GM18868 (cell line): ENCODE results near the gene CHST8.
"Not testable (repeated sequence)": the region's sequence is repeated elsewhere in the genome, so short reads cannot be mapped to it uniquely, and the experiment has no call there.

ENCODE experiments used
- ATAC-seq: cut with Tn5 transposase; IDR thresholded peaks from one replicate; pipeline ENCODE4 v1.9.1; 2021; ENCODE audit warnings: mild to moderate bottlenecking, moderate library complexity; ENCODE audit not compliant: unreplicated experiment

The CHST8 gene, protein sequence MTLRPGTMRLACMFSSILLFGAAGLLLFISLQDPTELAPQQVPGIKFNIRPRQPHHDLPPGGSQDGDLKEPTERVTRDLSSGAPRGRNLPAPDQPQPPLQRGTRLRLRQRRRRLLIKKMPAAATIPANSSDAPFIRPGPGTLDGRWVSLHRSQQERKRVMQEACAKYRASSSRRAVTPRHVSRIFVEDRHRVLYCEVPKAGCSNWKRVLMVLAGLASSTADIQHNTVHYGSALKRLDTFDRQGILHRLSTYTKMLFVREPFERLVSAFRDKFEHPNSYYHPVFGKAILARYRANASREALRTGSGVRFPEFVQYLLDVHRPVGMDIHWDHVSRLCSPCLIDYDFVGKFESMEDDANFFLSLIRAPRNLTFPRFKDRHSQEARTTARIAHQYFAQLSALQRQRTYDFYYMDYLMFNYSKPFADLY

DNA sequence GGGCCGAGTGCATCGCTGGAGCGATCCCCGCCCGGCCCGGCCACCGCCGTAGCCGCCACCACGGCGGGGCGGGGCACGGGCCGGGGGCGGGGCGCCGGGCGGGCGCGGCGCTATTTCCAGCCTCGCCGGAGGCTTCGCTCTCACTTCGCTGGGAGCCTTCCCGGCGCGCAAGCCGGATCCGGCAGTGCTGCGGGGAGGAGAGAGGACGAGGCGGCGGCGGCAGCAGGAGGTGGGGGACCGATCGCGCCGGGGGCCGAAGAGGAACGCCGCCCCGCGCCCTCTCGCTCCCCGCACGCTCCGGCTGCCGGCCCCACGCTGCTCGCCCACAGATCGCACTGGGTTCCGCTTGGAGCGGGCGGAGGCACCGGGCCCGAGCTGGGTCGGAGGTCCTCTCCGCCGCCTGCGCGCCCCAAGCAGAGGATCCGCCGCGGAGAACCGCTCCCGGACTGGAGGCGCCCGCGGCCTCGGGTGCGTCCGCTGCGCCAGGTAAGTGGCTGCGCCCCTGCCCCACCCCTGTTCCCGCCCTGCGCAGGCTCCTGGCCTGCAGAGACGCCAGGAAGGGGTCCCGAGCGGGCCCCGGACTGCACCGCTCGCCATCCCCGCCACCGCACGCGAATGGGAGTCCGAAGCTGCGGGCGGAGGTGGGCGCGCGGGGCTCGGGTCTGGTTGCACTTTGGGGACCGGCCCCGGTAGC, at the start of gene CHST8:
TSS of gene CHST8 (plus strand) at position 143 of the 694 bp plus-strand sequence. CDS start 67,309 bp downstream, outside the sequence.
- ATAC-seq: no peak

DNA sequence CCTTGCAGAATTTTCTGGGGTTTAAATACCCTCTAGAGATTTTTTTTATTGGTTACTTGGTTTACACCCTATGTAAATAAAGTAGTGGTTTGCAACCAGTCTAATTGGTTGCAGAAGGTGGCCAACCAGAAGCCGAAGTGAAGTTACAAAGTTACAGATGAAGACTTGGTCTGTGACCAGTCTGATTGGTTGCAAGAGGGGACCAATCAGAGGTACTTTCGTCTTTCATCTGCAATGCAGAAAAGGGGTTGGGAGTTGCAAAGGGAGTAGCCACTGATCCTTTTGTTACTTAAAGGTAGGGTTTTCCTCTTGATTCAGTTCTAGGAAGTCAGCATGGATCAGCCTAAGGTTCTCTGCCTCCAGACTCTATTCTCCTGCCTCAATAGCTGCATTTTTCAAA, 48.8 kb upstream of the CHST8 start:
- ATAC-seq: no peak

DNA sequence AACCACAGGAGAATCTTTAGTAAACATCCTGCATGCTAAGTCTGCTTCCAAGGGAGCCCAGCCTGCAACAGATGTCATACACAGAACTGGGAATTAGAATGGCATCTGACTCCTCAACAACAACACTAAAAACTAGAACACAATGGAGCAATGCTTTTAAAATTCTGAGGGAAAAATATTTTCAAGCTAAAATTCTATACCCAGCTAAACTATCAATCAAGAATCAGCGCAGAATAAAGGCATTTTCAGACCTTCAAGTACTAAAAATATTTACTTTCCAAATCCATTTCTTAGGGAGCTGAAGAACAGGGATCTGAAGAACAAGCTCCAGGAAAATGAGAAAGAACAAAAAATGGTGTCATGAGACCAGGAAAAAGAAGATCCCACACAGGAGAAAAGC, 46.9 kb upstream of the CHST8 start:
- ATAC-seq: no peak

DNA sequence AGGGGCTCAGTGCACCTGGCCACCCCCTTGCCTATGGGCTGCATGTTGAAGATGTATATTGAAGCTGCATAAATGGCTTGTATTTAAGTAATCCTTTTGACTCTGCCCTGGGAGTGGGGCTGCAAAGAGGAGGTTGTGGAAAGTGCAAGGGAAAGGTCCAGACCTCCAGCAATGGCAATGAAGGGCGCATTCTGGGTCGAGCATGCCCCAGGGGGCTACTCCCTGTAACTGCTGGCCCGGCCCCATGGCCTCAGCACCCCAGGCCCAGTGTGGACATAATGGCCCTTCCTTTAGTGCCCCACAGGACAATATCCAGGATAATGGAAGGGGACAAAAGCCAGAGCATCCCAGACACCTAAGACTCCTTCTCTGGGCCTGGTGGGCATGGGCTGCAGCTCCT, 43.1 kb upstream of the CHST8 start:
- no peak for ATAC-seq

DNA sequence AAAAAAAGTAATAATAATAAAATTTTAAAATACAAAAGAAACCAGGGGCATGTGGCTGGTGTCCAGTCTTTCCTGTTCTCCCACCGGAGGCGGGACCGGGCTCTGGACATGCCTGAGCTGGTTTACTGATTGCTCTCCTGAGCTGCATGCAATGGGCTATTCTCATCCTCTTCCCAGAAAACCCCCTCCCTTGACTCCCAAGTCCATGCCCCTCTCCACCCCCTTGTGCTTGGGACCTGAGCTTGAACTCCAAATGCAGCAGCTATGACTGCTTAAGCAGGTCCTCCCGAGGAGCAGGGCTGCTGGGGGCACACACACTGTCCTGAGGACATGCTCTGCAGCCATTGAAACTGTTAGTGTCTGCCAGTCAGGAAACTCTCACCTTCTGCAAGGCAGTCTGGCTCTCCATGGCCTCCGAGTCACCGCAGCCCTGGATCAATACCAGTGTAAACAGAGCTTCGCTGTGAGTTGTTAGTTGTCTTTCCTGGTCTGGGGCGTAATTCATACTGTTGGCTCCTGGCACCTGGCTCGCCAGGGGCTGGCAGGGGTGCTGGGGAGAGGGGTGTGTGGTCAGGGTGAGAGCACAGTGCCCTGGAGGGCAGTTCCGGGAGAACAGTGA, 41.6 kb upstream of the CHST8 start:
- ATAC-seq: no peak

DNA sequence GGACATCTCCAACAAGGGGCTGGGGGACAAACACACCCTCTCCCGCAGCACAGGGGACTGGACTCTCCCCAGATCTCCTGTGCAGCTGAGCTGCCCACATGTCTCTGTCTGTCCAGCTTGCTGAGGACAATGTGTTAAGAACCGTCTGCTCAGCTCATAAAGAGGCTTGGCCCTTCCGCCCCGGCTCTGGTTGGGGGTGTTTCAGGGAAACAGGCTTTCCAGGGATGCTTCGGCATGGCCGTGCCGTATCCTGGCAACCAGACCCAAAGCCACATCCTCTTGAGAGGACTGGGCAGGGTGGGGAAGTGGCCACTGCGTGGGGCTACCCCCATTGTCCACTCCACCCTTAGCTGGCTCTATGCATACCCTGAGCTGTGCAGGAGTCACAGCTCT, 41.1 kb upstream of the CHST8 start:
- no peak for ATAC-seq

DNA sequence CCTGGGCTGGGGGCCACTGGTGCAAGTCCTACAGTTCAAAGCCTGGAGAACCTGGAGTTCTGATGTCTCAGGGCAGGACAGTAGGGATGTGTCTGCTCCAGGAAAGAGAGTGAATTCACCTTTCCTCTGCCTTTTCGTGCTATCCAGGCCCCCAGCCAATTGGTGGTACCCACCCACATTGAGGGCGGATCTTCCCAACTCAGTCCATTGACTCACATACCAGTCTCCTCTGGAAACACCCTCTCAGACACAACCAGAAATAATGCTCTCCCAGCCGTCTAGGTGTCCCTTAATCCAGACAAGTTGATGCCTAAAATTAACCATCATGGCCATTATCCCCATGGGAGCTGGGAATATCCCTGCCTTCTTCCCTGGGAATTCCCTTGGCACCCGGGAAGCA, 38.8 kb upstream of the CHST8 start:
- ATAC-seq: no peak

DNA sequence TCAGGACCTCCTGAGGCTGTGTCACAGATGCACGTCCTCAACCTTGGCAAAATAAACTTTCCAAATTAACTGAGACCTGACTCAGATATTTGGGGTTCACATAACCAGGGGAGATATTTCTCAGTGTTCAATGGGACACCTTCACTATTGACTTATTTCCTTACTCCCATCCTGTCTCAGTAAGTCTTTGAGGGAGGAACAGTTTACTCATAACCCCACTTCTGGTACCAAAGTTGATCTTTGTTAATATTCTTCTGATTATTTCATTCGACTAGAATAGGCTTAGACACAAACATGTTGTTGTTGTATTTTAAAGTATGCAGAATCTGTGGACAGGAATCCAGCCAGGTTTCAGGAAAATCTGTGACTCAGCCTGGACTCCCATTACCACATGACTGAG, 34.6 kb upstream of the CHST8 start:
- ATAC-seq: no peak

DNA sequence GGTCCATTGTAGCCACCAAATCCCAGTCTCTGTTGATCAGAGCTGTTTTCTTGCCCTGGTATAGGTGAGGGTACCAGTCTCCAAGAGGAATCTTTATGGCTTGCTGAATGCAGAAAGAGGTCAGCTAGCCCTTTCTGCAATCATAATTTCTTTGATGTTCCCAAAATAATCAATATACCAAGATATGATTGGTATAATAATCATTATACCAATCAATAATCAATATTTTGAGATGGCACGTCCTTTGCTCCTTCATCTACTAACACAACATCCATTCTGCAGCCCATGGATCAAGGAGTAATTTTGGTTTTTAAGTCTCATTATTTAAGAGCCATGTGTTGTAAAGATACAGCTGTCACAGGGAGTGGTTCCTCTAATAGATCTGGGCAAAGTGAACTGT, 31.5 kb upstream of the CHST8 start:
- no peak for ATAC-seq

DNA sequence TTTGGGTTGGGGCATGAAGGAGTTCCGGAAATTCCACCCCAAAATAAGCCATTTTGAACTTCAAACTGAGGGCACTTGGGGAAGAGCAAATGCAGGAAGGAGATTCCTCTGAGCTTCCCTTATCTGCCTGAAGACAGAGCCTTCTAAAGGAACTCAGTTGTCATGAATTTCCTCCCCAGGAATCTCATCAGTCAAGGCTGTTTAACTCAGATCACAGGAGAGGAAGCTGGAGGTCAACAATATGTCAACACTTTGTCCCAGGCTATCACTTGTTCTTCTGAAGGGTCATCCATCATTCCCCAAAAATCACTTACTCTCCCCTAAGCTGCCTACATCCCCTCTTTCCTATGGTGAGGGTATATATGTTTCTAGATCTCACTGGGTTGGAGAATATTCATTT, 26.0 kb upstream of the CHST8 start:
- no peak for ATAC-seq

DNA sequence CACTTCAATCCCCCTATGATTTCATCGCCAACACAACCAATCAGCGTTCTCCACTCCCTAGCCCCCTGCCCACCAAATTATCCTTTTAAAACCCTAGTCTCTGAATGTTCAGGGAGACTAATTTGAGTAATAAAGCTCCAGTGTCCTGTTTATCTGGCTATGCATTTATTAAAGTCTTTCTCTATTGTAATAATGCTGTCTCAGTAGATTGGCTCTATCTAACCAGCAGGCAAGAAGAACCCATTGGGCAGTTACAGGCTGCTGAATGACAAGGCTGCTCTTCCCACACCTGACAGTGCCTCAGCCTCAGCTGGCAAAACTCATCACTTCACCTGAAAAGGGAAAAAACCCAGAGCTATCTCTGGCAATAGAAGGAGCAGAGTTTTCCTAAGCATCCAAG, 20.2 kb upstream of the CHST8 start:
- ATAC-seq: no peak

DNA sequence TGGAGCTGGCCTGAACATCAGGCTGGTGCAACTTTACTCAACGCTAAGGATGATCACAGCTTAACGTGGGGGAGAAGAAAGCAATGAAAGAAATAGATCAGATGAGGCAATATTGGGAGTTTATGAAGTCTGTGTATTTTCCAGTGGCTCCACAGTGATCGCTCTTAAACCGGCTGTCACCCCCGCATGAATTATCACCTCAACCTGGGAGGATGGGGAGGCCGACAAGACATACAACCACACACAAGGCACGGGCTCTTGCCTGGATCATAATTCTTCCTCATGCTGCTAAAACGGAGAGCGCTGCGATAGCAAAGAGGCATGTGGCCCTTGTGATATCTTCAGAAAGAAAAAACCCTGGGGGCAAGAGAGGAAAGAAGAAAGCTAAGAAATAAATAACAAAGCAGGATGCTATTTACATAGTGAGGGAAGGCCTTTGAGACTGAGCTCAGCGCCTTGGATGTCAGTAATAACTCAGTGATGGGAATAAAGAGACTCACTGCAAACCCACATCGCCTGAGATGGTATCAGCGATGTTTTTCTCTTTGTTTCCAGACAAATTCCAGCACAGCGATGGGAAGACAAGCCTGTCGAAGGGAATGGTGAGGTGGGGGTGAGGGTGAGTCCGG, 19.1 kb upstream of the CHST8 start:
- no peak for ATAC-seq

DNA sequence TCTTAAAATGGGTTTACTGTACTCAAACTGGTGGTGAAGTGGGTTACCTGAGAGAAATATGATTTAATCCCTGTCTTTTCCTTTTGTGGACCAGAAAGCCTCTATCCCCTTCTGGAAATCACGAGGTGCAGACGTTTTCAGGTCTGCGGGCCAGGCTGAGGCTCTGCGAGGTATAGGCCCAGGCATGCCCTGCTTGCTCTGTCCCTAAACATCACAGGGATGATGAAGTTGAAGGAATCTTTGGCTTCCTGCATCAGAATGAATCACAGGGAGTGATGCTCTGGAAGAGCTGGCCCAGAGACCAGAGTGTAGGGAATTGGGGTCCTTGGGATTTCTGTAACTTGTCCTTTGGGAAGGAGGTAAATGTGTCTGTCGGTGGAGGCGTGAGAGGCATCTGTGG, 18.4 kb upstream of the CHST8 start:
- ATAC-seq: no peak

DNA sequence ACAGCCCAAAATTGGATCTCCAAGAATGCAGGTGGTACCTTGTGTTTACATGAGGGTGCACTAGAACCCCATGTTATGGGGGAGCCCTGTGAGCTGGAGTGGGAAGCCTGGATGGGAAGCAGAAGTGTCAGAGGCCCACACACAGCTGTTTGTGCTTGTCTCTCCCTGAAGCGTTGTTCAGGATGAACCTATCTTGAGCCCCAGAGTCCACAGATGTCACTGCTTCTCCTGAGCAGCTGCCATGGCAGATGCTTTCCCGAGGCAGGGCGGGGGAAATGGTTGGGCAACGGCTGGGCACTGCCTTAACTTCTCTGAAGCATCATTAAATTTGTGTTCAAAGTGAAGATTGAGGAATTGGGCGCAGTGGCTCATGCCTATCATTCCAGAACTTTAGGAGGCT, 17.1 kb upstream of the CHST8 start:
- ATAC-seq: no peak

DNA sequence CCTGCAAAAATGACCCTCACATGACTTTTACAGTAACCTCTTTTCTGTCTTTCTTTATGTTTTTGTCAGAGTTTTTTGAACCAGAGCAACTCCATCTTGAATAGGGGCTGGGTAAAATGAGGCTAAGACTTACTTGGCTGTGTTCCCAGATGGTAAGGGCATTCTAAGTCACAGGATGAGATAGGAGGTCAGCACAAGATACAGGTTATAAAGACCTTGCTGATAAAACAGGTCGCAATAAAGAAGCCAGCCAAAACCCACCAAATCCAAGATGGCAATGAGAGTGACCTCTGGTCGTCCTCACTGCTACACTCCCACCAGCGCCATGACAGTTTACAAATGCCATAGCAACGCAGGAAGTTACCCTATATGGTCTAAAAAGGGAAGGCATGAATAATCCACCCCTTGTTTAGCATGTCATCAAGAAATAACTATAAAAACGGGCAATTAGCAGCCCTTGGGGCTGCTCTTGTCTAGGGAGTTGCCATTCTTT, 15.9 kb upstream of the CHST8 start:
- ATAC-seq: not testable (repeated sequence)

DNA sequence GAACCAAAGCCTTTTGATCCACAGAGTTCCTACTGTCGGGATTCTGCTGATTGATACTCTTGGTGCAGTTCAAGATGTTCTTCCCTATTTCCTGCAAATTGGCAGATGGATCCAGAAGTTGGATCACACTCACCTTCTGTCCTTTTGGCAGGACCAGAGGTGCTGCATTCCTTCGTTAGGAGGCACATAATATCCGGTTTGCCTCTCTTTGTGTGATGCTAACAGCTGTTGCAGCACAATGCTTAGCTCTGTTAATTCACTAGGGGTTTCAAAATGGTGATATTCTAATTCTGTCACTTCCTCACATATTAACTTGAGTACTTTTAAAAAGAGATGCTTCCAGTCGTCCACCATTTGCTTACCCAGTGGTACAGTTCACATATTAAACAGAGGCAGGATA, 15.2 kb upstream of the CHST8 start:
- no peak for ATAC-seq

DNA sequence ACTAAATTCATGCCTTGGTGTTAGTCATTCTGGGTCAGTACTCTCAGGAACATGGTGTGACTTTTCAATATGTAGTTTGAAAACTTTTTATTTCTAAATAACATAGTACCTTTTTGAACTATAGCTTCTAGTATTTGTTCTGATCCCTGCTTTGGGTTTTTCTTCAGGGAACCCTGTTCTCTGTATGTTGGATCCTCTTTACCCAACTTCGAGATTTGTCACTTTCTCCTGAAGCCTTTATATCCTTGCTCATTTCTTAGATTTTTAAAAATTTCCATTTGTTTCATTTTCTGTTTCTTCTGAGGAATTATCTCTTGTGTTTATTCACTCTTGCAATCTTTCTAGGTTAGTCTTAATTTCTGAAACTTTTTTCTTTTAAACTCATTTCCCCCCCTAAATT, 12.4 kb upstream of the CHST8 start:
- ATAC-seq: no peak

DNA sequence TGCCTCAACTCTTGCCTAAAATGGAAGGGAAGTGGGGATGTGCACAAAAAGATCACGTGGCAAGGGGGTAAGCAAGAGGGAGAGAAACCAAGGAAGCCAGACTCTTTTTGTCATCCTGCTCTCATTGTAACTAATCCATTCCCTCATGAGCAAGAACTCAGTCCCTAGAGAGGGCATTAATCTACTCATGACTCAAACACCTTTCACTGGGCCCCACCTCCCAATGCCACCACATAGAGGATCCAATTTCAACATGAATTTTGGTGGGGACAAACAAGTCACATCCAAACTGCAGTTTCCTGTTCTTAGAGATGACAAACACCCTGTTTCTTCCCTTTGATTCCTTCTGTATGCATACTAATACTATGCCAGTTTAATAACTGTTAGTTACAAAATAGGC, 11.2 kb upstream of the CHST8 start:
- ATAC-seq: no peak

DNA sequence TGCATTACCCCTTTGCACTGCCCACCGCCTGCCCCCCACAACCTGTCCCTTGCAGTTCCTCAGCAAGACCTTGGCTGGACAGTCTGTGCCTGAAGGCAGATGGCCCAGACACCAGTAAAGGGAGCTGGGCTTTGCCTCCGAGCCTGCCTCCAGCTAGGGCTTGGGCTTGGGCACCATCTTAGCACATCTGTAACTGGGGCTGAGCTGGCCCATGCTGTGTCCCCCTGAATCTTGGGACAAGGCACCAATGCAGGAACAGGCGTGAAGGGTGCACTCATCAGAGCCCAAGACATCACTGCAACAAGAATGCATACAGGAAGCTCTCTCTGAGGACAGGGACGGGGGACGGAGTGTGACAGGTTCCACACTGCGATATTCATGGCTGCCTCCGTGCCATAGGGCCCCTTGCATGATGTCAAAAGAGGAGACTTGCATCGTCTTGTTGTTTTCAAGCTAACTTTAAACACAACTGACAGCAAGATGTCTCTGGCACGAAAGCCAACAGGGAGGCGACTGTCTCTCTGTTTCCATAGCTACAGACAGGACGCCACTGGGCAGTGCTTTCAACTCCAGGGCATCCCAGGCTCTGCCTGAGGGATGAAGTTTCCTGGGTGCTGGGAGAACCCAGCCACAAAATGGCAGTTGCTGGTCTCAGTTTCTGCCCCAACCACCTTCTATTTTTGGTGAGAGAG, 8.7 kb upstream of the CHST8 start:
- ATAC-seq: no peak

DNA sequence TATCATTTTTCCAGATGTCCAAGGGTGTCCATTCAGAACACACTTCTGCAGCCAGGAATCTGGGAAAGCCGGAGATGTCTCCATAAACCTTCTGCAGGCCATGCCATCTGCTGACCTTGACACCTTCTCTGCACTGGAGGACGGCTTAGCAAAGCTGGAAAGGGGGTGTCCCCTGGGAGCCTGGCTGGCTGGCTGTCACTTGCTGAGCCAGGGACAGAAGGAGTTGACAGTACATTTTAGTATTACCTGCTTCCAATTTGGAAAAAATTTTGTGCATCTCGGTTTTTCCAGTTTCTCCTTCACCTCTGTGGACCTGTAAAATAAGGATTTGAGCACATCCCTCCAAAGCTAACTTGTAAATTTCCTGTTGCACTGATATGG, 8.1 kb upstream of the CHST8 start:
- ATAC-seq: no peak

DNA sequence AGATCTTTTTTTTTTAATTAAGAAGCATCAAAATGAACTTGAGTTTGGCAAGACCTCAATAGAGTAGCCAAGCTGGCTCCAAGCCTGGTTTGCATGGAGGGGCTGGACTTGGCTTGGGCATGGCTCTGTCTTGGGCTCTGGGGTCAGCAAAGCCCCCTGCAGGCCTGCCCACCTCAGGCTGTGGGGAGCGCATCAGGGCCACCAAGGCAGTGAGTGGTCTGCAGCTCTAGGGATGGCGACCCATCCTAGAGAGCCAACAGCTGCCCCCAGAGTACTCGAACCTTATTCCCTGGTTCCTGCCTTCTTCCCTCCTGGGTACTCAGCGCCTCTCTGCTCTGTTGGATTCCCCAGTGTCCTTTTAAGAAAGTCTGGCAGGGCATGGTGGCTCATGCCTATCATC, 5.4 kb upstream of the CHST8 start:
- no peak for ATAC-seq
